MM.1S (cell line): ENCODE data around the gene GPAT2.
"Not testable (repeated sequence)": the region's sequence is repeated elsewhere in the genome, so short reads cannot be mapped to it uniquely, and the experiment has no call there.

Experiments
- EZH2 ChIP-seq: fragments of 300-600 bp; sonication (generic); optimal IDR thresholded peaks from 2 replicates; pipeline ENCODE3; 2017; ENCODE audit warnings: low read depth, mild to moderate bottlenecking, antibody characterized with exemption, low read length, mixed read lengths
- TF ChIP-seq, protein P1 (sequence below): fragments of 300-600 bp; sonication (generic); IDR thresholded peaks from 2 replicates; pipeline ENCODE4 v1.5.1; 2016; ENCODE audit warnings: antibody characterized with exemption, low read length, mixed read lengths

DNA sequence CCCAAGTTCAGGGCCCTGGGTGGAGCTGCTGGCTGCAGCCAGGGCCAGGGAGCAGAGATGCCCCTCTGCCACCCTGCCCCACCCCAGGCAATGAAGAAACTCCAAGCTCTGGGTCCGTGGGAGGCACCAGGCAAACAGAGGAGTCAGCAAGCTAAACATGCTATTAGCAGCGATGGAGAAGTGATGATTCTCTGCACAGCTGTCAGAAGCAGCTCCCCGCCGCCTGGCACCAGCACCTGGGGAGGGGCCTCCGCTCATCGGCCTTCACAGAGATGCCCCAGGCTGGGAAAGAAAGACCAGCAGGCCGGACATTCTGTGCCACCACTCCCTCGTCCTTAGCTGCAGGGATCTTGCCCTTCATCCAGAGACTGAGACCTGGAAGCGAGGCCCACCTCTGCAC lies 27.2 kb upstream of the GPAT2 start:
- not testable (repeated sequence) for TF ChIP-seq EZH2
- TF ChIP-seq, protein P1, sequence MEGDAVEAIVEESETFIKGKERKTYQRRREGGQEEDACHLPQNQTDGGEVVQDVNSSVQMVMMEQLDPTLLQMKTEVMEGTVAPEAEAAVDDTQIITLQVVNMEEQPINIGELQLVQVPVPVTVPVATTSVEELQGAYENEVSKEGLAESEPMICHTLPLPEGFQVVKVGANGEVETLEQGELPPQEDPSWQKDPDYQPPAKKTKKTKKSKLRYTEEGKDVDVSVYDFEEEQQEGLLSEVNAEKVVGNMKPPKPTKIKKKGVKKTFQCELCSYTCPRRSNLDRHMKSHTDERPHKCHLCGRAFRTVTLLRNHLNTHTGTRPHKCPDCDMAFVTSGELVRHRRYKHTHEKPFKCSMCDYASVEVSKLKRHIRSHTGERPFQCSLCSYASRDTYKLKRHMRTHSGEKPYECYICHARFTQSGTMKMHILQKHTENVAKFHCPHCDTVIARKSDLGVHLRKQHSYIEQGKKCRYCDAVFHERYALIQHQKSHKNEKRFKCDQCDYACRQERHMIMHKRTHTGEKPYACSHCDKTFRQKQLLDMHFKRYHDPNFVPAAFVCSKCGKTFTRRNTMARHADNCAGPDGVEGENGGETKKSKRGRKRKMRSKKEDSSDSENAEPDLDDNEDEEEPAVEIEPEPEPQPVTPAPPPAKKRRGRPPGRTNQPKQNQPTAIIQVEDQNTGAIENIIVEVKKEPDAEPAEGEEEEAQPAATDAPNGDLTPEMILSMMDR, result not testable (repeated sequence)
